Peyer's patch (tissue), 4 donors: ENCODE measurements around the gene SUPT4H1. TPM values are rescaled to one million over a fixed set of nuclear protein-coding genes. Genes with fewer than 3 reads are reported as not detected.

Experiments used
- DNase-seq, 3 donors: peaks; one replicate each; pipeline ENCODE4 v3.0.0-alpha.2; 2017 to 2019
- H3K27ac ChIP-seq, 4 donors: fragments of 200-600 bp; sonication (generic); one replicate each; pipeline ENCODE4 v1.5.1; 2016 to 2019
- H3K27me3 ChIP-seq, 2 donors: fragments of 200-600 bp; sonication (generic); one replicate each; pipeline ENCODE4 v1.5.1; 2019
- H3K36me3 ChIP-seq, 3 donors: fragments of 200-600 bp; sonication (generic); one replicate each; pipeline ENCODE4 v1.5.1; 2016 to 2019
- H3K4me1 ChIP-seq, 4 donors: fragments of 200-600 bp; sonication (generic); one replicate each; pipeline ENCODE4 v1.5.1; 2016 to 2019
- H3K4me3 ChIP-seq, 4 donors: fragments of 200-600 bp; sonication (generic); 1 replicate in 3 of 4; 2 replicates in 1 of 4; pipeline ENCODE4 v1.5.1; 2016 to 2019; ENCODE audit warnings: mild to moderate bottlenecking in 1 of 4
- H3K9me3 ChIP-seq, 4 donors: fragments of 200-600 bp; sonication (generic); one replicate each; pipeline ENCODE4 v1.5.1; 2016 to 2019; ENCODE audit warnings: mild to moderate bottlenecking in 1 of 4
- POLR2A ChIP-seq, 2 donors: fragments of 450-650 bp; IDR thresholded peaks; one replicate each; pipeline ENCODE4 v1.5.1; 2017; ENCODE audit warnings: antibody characterized with exemption in 2 of 2, mild to moderate bottlenecking in 2 of 2, moderate library complexity in 2 of 2
- total RNA-seq, 4 donors: library from RNA; depleted of rRNA; stranded (reverse); fragments of >200 nt; gene quantifications; one replicate each; pipeline ENCODE4 v1.1.0, GENCODE V29; 2016
- TF ChIP-seq, protein P1 (sequence below), 6 experiments: fragments of 450-650 bp in 4 of 6; fragments of 200-600 bp in 2 of 6; sonication (generic) in 1 of 6; IDR thresholded peaks; one replicate each; pipeline ENCODE4 v1.5.1; 2017 to 2019; ENCODE audit warnings: antibody characterized with exemption in 6 of 6, mild to moderate bottlenecking in 3 of 6, moderate library complexity in 1 of 6

SUPT4H1 gene
- total RNA-seq, 4 donors from 2014 or later, result 31.9 to 56.1 (median 47.9) TPM

- Histone ChIP-seq H3K4me1 (peaks cover 0 to 51% (median 4%) of the 10 kb centered on the region in 4 donors), H3K9me3 (no peaks in the 10 kb centered on the region), H3K36me3 (no peaks in the 10 kb centered on the region), H3K27ac (no peak overlapping the region), H3K27me3 (no peaks in the 10 kb centered on the region), H3K4me3 (no peak overlapping the region)
- no peak for DNase-seq
- TF ChIP-seq, protein P1, sequence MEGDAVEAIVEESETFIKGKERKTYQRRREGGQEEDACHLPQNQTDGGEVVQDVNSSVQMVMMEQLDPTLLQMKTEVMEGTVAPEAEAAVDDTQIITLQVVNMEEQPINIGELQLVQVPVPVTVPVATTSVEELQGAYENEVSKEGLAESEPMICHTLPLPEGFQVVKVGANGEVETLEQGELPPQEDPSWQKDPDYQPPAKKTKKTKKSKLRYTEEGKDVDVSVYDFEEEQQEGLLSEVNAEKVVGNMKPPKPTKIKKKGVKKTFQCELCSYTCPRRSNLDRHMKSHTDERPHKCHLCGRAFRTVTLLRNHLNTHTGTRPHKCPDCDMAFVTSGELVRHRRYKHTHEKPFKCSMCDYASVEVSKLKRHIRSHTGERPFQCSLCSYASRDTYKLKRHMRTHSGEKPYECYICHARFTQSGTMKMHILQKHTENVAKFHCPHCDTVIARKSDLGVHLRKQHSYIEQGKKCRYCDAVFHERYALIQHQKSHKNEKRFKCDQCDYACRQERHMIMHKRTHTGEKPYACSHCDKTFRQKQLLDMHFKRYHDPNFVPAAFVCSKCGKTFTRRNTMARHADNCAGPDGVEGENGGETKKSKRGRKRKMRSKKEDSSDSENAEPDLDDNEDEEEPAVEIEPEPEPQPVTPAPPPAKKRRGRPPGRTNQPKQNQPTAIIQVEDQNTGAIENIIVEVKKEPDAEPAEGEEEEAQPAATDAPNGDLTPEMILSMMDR (IDR thresholded peaks at IDR 0.05), result no peak
- TF ChIP-seq POLR2A (IDR thresholded peaks at IDR 0.05), result no peak
Observed at GRCh38 chr17:58373003-58373402, 21.0 kb upstream of the SUPT4H1 start.

- H3K27ac ChIP-seq, result peak overlapping the region in 2 of 4 donors; percentile 65 to 66
- peaks cover 0 to 55% (median 6%) of the 10 kb centered on the region in 4 donors for H3K4me1 ChIP-seq
- no peaks in the 10 kb centered on the region for H3K27me3 ChIP-seq
- no peaks in the 10 kb centered on the region for H3K36me3 ChIP-seq
- no peak overlapping the region for H3K4me3 ChIP-seq
- DNase-seq, result no peak
- TF ChIP-seq, protein P1 (IDR thresholded peaks at IDR 0.05), result no peak
- no peak for TF ChIP-seq POLR2A (IDR thresholded peaks at IDR 0.05)
- H3K9me3 ChIP-seq, result no peaks in the 10 kb centered on the region
Observed at GRCh38 chr17:58371300-58371950, 19.4 kb upstream of the SUPT4H1 start.

GRCh38 chr17:58370716-58371115 lies 18.7 kb upstream of the SUPT4H1 start:
- no peaks in the 10 kb centered on the region for H3K9me3 ChIP-seq
- no peaks in the 10 kb centered on the region for H3K27me3 ChIP-seq
- peaks cover 0 to 58% (median 7%) of the 10 kb centered on the region in 4 donors for H3K4me1 ChIP-seq
- peak overlapping the region in 2 of 4 donors; percentile 65 to 66 for H3K27ac ChIP-seq
- no peaks in the 10 kb centered on the region for H3K36me3 ChIP-seq
- H3K4me3 ChIP-seq, result no peak overlapping the region
- TF ChIP-seq POLR2A (IDR thresholded peaks at IDR 0.05), result no peak
- TF ChIP-seq, protein P1 (IDR thresholded peaks at IDR 0.05), result no peak
- no peak for DNase-seq

DNA sequence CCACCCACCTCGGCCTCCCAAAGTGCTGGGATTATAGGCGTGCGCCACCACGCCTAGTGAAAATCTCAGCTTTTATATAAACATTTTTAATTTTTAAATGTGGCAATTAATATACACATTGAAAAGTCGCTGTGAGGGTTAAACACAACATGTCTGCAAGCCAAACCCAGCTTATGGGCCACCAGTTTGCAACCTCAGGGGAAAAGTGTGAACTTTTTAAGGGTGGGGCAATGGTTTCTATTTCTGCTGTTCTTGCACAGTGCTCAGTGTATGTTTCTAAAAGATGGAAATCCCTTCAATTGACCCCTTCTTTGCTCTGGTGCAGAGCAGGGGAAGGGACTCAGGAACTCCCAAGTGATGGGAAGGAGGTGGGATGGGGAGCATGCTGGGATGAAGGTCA lies 18.3 kb upstream of the SUPT4H1 start:
- no peaks in the 10 kb centered on the region for H3K36me3 ChIP-seq
- H3K9me3 ChIP-seq, result no peaks in the 10 kb centered on the region
- peak overlapping the region in 2 of 4 donors; percentile 65 to 66 for H3K27ac ChIP-seq
- DNase-seq, result no peak
- peaks cover 0 to 58% (median 8%) of the 10 kb centered on the region in 4 donors for H3K4me1 ChIP-seq
- no peak for TF ChIP-seq POLR2A (IDR thresholded peaks at IDR 0.05)
- TF ChIP-seq, protein P1 (IDR thresholded peaks at IDR 0.05), result no peak
- no peak overlapping the region for H3K4me3 ChIP-seq
- no peaks in the 10 kb centered on the region for H3K27me3 ChIP-seq

GRCh38 chr17:58369214-58370031 lies 17.4 kb upstream of the SUPT4H1 start:
- no peaks in the 10 kb centered on the region for H3K27me3 ChIP-seq
- DNase-seq, result peak in 1 of 3 donors; percentile 75
- H3K27ac ChIP-seq, result peak overlapping the region in 3 of 4 donors; percentile 53 to 89 (median 66)
- TF ChIP-seq, protein P1 (IDR thresholded peaks at IDR 0.05), result no peak
- TF ChIP-seq POLR2A (IDR thresholded peaks at IDR 0.05), result no peak
- no peak overlapping the region for H3K4me3 ChIP-seq
- no peaks in the 10 kb centered on the region for H3K36me3 ChIP-seq
- no peaks in the 10 kb centered on the region for H3K9me3 ChIP-seq
- peaks cover 0 to 58% (median 8%) of the 10 kb centered on the region in 4 donors for H3K4me1 ChIP-seq
